ENCODE measurements around the gene CLUH. TPM values are rescaled to one million over a fixed set of nuclear protein-coding genes. Genes with fewer than 3 reads are reported as not detected.

Gene CLUH
- total RNA-seq, 2 donors from 2014 or later: 56.9 to 93.2 TPM

DNA sequence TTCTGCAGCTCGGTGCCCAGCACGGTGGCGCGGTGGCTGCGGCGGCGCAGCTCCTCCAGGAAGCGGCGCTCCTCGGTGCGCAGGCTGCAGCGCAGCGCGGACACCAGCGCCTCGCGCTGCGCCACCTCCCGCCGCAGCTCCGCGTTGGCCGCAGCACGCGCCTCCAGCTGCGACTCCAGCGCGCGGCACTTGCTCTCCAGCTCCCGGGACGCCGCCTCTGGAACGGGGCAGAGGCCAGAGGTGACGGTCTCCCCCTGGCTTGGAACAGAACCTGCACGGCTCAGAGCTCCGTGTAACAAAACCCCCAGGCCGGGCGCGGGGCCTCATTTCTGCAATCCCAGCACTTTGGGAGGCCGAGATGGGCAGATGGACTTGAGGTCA is 13.2 kb upstream of the CLUH start:
- DNase-seq (ENCODE audit: low spot score in 2 of 2) (peak in 1 of 2 donors; percentile 49), ATAC-seq (peak; percentile 36 to 84)
- Mint-ChIP-seq H3K27ac (no peak overlapping the region), H3K36me3 (no peaks in the 10 kb centered on the region), H3K9me3 (no peaks in the 10 kb centered on the region)

GRCh38 chr17:2723997-2724783 is 12.6 kb upstream of the CLUH start:
- DNase-seq (ENCODE audit: low spot score in 2 of 2) (no peak), ATAC-seq (no peak)
- Mint-ChIP-seq H3K9me3 (no peaks in the 10 kb centered on the region), H3K36me3 (no peaks in the 10 kb centered on the region), H3K27ac (no peak overlapping the region)

- H3K27ac Mint-ChIP-seq: no peak overlapping the region
- no peak for ATAC-seq
- no peak for DNase-seq (ENCODE audit: low spot score in 2 of 2)
- no peaks in the 10 kb centered on the region for H3K9me3 Mint-ChIP-seq
- no peaks in the 10 kb centered on the region for H3K36me3 Mint-ChIP-seq
These were observed 12.0 kb upstream of the CLUH start for GRCh38 chr17:2723505-2723996.

DNA sequence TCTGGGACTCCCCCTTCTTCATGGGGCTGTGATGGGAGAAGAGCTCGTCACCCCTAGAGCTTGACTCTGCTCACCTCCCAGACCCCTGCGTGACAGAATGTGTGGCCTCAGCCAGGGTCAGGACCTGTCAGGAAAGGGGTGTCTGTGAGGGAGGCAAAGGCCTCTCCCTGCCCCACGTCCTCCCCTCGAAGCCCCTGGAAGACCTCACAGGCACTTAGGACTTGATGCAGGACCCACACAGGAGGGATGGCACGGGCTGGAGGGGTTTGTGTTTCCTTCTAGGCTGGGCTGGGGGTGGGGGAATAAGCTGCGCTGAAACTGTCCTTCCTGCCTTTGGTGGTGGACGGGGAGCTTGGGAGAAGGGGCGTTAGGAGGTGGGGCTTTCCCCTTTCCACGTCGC is 11.0 kb upstream of the CLUH start:
- Mint-ChIP-seq H3K36me3 (no peaks in the 10 kb centered on the region), H3K27ac (no peak overlapping the region), H3K9me3 (no peaks in the 10 kb centered on the region)
- ATAC-seq: no peak
- no peak for DNase-seq (ENCODE audit: low spot score in 2 of 2)

GRCh38 chr17:2721603-2722002 is 10.0 kb upstream of the CLUH start:
- no peaks in the 10 kb centered on the region for H3K36me3 Mint-ChIP-seq
- ATAC-seq (peak; percentile 72 to 95), DNase-seq (ENCODE audit: low spot score in 2 of 2) (peak in 1 of 2 donors; percentile 35)
- no peak overlapping the region for H3K27ac Mint-ChIP-seq
- no peaks in the 10 kb centered on the region for H3K9me3 Mint-ChIP-seq

GRCh38 chr17:2719861-2720260 is 8.3 kb upstream of the CLUH start:
- H3K9me3 Mint-ChIP-seq: no peaks in the 10 kb centered on the region
- no peak overlapping the region for H3K27ac Mint-ChIP-seq
- H3K36me3 Mint-ChIP-seq: no peaks in the 10 kb centered on the region

DNA sequence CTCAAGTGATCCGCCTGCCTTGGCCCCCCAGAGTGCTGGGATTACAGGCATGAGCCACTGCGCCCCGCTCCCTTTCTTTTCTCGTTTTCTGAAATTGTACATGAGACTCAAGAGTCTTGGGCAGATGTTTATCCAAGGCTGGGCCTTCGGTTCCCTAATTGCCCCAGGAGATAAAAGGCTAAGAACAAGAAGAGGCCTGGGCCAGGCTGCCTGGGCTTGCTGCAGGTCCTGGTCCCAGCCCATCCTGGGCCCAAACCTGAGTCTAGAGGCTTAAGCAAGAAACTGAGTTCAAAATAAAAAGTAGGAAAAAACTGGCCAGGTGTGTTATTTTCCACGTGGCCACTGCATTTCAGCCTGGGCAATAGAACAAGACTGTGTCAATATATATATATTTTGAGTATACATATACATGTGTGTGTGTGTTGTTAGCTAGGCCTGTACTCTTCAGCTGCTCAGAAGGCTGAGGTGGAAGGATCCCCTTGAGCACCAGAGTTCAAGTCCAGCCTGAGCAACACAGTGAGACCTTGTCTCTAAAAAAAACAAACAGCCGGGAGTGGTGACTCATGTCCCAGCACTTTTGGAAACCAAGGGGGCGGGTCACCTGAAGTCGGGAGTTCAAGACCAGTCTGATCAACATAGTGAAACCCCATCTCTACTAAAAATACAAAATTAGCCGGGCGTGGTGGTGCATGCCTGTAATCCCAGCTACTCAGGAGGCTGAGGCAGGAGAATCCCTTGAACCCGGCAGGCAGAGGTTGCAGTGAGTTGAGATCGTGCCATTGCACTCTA is 6.8 kb upstream of the CLUH start:
- H3K9me3 Mint-ChIP-seq: no peaks in the 10 kb centered on the region
- DNase-seq (ENCODE audit: low spot score in 2 of 2) (no peak), ATAC-seq (no peak)
- no peaks in the 10 kb centered on the region for H3K36me3 Mint-ChIP-seq
- H3K27ac Mint-ChIP-seq: no peak overlapping the region

More at GRCh38 chr17:2719861-2720260, 8.3 kb upstream of the CLUH start:
- DNase-seq (ENCODE audit: low spot score in 2 of 2) (no peak), ATAC-seq (no peak)

DNA sequence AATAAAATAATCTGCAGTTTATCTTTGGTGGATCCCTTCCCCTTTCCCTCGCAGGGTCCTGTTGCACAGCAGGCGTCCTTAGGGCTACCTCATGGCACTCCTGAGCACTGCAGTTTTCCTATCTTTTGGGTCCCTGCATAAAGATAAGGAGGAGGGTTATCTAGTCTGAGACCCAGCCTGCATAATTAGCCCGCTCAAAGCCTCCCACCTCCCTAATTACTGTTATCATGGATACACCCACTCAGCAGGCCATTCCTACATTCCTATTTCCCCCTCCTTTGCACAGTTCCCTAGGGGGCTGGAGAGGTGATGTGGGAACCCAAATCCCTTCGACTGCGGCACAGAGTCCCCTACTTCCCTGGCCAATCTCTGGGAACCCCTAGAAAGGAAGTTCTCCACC is 5.1 kb upstream of the CLUH start:
- no peak for DNase-seq (ENCODE audit: low spot score in 2 of 2)
- H3K27ac Mint-ChIP-seq: no peak overlapping the region
- no peaks in the 10 kb centered on the region for H3K9me3 Mint-ChIP-seq
- H3K36me3 Mint-ChIP-seq: peaks cover 8% of the 10 kb centered on the region in 2 donors
- no peak for ATAC-seq

DNA sequence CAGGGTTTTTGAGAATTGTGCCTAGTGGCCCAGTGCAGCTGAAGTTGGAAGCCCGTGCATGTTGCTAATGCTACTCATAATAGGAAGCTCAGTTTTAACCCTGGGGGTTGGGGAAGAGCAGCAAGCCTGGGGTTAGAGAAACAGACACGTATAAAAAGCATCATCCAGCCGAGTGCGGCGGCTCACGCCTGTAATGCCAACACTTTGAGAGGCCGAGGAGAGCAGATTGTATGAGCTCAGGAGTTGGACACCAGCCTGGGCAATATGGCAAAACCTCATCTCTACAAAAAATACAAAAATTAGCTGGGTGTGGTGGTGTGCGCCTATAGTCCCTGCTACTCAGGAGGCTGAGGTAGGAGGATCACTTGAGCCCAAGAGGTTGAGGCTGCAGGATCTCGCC is 2.3 kb upstream of the CLUH start:
- no peak for DNase-seq (ENCODE audit: low spot score in 2 of 2)
- H3K27ac Mint-ChIP-seq: no peak overlapping the region
- no peaks in the 10 kb centered on the region for H3K9me3 Mint-ChIP-seq
- ATAC-seq: no peak
- peaks cover 8 to 19% of the 10 kb centered on the region in 2 donors for H3K36me3 Mint-ChIP-seq

DNA sequence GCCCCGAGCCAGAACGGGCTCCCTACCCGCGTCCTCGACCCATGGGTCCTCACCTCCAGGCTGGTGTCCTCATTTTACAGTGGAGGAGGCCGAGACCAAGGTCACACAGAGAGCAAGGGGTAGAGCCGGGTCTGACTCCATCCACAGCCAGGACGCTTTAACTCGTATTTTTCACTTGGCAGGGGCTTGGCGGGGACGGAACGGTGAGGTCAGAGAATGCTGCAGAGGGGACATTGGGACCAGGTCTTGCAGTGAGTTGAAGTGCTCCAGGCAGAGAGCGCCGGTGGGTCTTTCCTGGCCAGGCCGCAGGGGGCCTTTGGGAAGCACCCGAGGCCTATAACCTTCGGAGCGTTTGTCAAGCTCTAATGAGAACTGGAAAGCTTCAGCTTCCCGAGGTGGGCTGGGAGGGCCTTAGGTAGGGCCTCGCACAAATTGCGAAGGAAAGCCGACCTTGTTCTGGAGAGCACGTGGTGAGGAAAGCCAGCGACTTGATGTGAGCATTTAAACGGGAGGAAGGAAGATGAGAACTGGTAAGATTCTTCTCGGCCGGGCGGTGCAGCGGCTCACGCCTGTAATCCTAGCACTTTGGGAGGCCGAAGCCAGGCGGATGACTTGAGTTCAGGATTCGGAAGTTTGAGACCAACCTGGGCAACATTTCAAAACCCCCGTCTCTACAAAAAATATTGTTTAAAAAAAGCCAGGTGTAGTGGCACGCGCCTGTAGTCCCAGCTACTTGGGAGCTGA is 908 bp upstream of the CLUH start:
- H3K27ac Mint-ChIP-seq: peak overlapping the region; percentile 94 to 96
- no peaks in the 10 kb centered on the region for H3K9me3 Mint-ChIP-seq
- DNase-seq (ENCODE audit: low spot score in 2 of 2) (no peak), ATAC-seq (no peak)
- peaks cover 8 to 19% of the 10 kb centered on the region in 2 donors for H3K36me3 Mint-ChIP-seq

DNA sequence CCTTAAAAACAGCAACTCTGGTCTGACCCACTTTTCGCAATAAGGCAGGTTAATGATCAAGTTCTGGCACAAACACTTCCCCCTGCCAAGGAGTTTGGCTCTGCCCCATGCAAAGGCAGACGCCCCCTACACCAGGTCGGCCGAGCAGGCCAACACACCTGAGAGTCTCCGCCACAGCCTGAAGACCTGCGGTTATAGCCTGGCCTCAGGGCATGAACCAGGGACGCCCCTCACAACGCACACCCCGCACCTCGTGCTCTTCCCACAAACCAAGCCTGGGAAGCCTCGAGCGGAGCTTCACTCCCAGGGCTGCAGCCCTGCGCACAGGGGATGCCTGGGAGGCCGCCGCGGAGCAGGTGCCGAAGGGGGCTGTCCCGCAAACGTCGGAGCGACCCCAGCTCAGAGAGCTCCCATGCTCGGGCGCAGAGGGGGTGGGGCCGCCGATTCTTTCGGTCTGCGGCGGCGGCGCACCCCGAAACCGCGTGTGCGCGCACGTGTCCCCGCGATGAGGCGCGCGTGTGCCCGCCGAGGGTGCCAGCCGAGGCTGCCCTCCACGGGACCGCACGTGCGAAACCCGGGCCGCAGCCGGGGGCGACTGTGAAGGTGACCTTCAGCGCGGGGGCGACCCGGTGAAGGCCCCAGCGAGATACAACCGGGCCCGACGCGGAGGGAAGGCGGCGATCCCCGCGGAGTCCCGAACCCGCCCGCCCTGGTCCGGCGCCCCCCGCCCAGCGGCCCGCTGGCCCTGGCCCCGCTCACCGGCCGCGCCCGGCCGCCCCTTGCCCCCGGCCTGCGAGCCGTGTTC is 559 bp downstream of the CLUH start:
- DNase-seq (ENCODE audit: low spot score in 2 of 2) (peak in 1 of 2 donors; percentile 36), ATAC-seq (peak; percentile 7 to 19)
- peaks cover 8 to 19% of the 10 kb centered on the region in 2 donors for H3K36me3 Mint-ChIP-seq
- H3K27ac Mint-ChIP-seq: peak overlapping the region; percentile 94 to 98
- H3K9me3 Mint-ChIP-seq: no peaks in the 10 kb centered on the region

DNA sequence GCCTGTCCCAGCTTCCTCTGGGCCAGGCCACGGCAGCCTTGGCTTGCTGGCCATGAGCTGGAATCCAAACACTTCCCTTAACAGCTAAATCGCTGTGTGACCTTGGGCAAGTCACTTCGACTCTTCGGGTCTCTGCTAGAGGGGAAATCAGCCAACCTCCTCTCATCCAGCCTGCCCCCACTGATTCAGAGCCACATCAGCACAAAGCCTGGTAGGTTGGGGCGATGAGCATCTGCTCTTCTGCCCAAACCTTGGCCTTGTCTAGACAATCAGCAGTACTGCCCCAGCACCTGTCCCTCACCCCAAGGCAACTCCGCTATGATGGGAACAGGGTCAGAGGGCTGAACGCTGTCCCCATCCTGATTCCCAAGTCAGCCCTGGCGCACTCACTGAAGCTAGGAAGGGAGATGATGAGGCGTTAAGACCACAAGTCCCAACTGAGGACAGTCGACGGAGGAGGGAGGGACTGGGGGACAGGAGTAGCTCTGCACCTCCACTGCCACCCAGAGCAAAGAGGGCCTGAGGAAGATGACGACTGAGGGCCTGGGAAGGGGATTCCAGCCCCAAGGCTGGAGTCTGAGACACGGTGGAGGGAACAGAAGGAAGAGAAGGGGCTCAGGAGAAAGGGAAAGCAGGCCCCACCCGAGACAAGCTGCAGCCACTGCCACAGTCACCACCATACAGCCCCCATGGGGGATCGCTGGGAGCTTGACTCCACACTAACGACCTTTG is 1.3 kb downstream of the CLUH start:
- Mint-ChIP-seq H3K9me3 (no peaks in the 10 kb centered on the region), H3K27ac (peak overlapping the region; percentile 94 to 98), H3K36me3 (peaks cover 8 to 19% of the 10 kb centered on the region in 2 donors)
- no peak for DNase-seq (ENCODE audit: low spot score in 2 of 2)
- ATAC-seq: no peak

- ATAC-seq (no peak), DNase-seq (ENCODE audit: low spot score in 2 of 2) (no peak)
- Mint-ChIP-seq H3K9me3 (no peaks in the 10 kb centered on the region), H3K36me3 (peaks cover 8 to 19% of the 10 kb centered on the region in 2 donors), H3K27ac (peak overlapping the region; percentile 94 to 98)
These were observed 2.3 kb downstream of the CLUH start for GRCh38 chr17:2709183-2709661.

- Mint-ChIP-seq H3K27ac (peak overlapping the region; percentile 72 to 94), H3K9me3 (no peaks in the 10 kb centered on the region), H3K36me3 (peaks cover 8 to 19% of the 10 kb centered on the region in 2 donors)
- ATAC-seq (no peak), DNase-seq (ENCODE audit: low spot score in 2 of 2) (no peak)
These were observed 2.9 kb downstream of the CLUH start for GRCh38 chr17:2708585-2709182.
